Aorta (tissue), 5 donors: ENCODE data around the gene PCGF6. TPM values are rescaled to one million over a fixed set of nuclear protein-coding genes. Genes with fewer than 3 reads are reported as not detected.
"Not testable (repeated sequence)": the region's sequence is repeated elsewhere in the genome, so short reads cannot be mapped to it uniquely, and the experiment has no call there.

Experiments used
- ATAC-seq: fragments of 200-7000 bp; cut with Tn5 transposase; one replicate; pipeline ENCODE4 v1.9.1; 2022; ENCODE audit warnings: moderate library complexity; ENCODE audit not compliant: low FRiP score
- DNase-seq, 2 donors: peaks; one replicate each; pipeline ENCODE4 v3.0.0-alpha.2; 2020
- H3K27ac ChIP-seq, 2 donors: one replicate each; pipeline ENCODE4 v1.5.1; 2013; ENCODE audit warnings: low read length in 2 of 2, mild to moderate bottlenecking in 2 of 2, moderate library complexity in 2 of 2, control low read depth in 1 of 2, inconsistent platforms in 1 of 2, low read depth in 1 of 2
- H3K27me3 ChIP-seq, 2 donors: one replicate each; pipeline ENCODE4 v1.6.1; 2013; ENCODE audit warnings: control low read depth in 1 of 2, low read length in 1 of 2, mild to moderate bottlenecking in 1 of 2, moderate library complexity in 1 of 2; ENCODE audit not compliant: insufficient read depth in 2 of 2, control insufficient read depth in 1 of 2
- H3K36me3 ChIP-seq, 2 donors: one replicate each; pipeline ENCODE4 v1.6.1; 2013; ENCODE audit warnings: control low read depth in 1 of 2, low read length in 1 of 2, mild to moderate bottlenecking in 1 of 2; ENCODE audit not compliant: insufficient read depth in 2 of 2, control insufficient read depth in 1 of 2
- H3K4me1 ChIP-seq, 2 donors: one replicate each; pipeline ENCODE4 v1.6.1; 2013; ENCODE audit warnings: low read length in 2 of 2, control low read depth in 1 of 2, mild to moderate bottlenecking in 1 of 2, moderate library complexity in 1 of 2; ENCODE audit not compliant: insufficient read depth in 2 of 2, control insufficient read depth in 1 of 2
- H3K4me3 ChIP-seq, 2 donors: one replicate each; pipeline ENCODE4 v1.5.1; 2013; ENCODE audit warnings: low read length in 2 of 2, control low read depth in 1 of 2, mild to moderate bottlenecking in 1 of 2
- H3K9me3 ChIP-seq: one replicate; pipeline ENCODE4 v1.6.1; 2013; ENCODE audit warnings: mild to moderate bottlenecking, low read length; ENCODE audit not compliant: control insufficient read depth
- WGBS, 2 donors: extraction: QIAGEN DNeasy Blood & Tissue Kit; methylation state at CpG; one replicate each; pipeline ENCODE4 v1.1.7; 2013; 5-methylcytosine and 5-hydroxymethylcytosine counted together
- intact Hi-C, 2 donors: fragments of 100-400 bp; cut with DNase I; formaldehyde crosslinking; loops; one replicate each; pipeline versions ENCODE4 v1.14.2 to v1.15.0; 2022
- polyA plus RNA-seq, 2 donors: library from polyadenylated mRNA; stranded (reverse); fragments of 200-250 nt; gene quantifications; one replicate each; pipeline ENCODE4 v1.2.3, GENCODE V29; 2013
- total RNA-seq, 2 donors: library from RNA; stranded (reverse); fragmentation: NEBNext Ultra II Directional; extraction: Animal tissue kit (Norgen Biotek cat#: 25700); gene quantifications; one replicate each; pipeline ENCODE4 v1.2.1, GENCODE V29; 2021
- donor health status: healthy with polysubstance abuse.
- donor health status: Bipolar disorder and iron deficiency.
- donor health status: DM: no; HTN: no; CAD: no.
- donor health status: DM: no; HTN: no; CAD: no.
- donor health status: DM: yes; HTN: yes; CAD: no.

PCGF6 gene
- total and polyA plus RNA-seq, 4 donors, result 6.4 to 9.8 (median 8.9) TPM

DNA sequence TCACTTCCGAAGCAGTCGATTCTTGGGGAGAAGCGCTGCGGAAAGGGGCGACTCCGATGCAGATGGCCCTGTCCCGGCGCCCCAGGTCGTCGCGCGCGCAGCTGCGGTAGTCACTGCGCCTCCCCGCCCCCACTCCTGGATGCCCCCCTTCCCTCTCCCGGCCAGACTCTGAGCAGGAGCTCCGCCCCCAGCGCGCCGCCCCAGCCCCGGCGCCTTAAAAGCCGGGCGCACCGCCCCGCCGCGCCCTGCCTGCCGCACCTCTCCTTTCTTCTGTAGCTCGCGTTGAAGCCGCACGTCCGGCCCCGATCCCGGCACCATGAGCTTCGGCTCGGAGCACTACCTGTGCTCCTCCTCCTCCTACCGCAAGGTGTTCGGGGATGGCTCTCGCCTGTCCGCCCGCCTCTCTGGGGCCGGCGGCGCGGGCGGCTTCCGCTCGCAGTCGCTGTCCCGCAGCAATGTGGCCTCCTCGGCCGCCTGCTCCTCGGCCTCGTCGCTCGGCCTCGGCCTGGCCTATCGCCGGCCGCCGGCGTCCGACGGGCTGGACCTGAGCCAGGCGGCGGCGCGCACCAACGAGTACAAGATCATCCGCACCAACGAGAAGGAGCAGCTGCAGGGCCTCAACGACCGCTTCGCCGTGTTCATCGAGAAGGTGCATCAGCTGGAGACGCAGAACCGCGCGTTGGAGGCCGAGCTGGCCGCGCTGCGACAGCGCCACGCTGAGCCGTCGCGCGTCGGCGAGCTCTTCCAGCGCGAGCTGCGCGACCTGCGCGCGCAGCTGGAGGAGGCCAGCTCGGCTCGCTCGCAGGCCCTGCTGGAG, 73.8 kb downstream of the PCGF6 start, which contains the start of gene INA:
INA (plus strand) TSS at position 243 of the 817 bp plus-strand sequence; CDS start at position 317, 74 bp downstream.
- Histone ChIP-seq H3K9me3 (no peaks in the 10 kb centered on the region), H3K4me1 (peaks cover 0 to 7% of the 10 kb centered on the region in 2 donors), H3K36me3 (no peaks in the 10 kb centered on the region), H3K4me3 (no peak within 1 kb of the TSS), H3K27me3 (no peaks in the 10 kb centered on the region), H3K27ac (no peak within 1 kb of the TSS)
- WGBS, 2 donors, result 1% methylated on average over 73 to 105 of the region's 105 CpGs
- intact Hi-C loops, result no loop called here
- DNase-seq (peak in 1 of 2 donors; percentile 74), ATAC-seq (no peak)

DNA sequence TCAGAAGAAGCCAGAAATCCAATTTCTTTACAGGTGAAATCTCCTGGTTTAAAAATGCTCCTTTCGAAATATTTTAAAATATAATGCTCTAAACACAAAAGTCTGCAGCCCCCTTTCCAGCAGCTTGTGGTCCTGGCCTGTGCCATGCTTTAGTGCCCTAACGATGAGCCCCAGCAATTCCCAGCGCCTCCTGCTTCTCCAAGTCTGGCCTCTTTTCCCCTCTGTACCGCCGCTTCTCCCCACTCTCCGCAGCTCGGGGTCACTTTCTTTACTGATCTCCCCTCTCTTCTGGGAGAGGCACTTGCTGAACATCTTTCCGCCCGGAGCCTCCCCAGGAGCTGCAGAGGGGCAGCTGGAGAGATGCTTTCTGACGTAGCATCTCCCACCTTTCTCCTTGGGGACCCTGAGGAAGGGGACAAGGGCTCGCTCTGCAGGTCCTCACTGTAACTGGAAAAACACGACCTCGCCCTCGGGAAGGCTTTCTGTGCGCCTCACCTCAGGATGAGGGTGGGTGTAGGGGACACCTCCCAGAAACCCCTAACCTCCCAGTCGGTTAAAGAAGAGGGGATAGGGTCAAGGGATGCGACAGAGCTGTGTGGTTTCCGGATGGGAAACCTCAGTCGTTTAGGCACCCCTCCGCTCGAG, 74.6 kb downstream of the PCGF6 start:
- no peak for ATAC-seq
- Histone ChIP-seq H3K9me3 (no peaks in the 10 kb centered on the region), H3K27me3 (no peaks in the 10 kb centered on the region), H3K4me1 (peaks cover 0 to 7% of the 10 kb centered on the region in 2 donors), H3K27ac (no peak overlapping the region), H3K36me3 (no peaks in the 10 kb centered on the region), H3K4me3 (no peak overlapping the region)
- intact Hi-C loops, result no loop called here
- no peak for DNase-seq
- WGBS, 2 donors, result 39 to 42% methylated on average over 21 of the region's 21 CpGs

DNA sequence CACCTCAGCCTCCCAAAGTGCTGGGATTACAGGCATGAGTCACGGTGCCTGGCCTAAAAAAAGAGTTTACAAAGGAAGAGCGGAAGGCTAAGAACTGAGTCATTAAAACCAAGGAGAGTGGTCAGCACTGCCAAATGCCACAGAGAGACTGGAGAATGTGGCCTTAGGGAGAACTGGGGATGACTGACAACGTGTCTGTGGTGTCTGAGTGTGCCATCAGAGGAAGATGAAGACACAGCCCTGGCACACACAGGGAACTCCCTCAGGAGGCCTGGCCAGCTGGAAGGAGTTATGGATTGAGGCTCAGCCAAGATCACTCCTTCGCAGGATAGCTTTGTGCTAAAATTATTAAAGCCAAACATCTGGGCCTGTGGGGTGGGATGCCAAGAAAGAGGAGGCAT, 77.9 kb downstream of the PCGF6 start:
- H3K9me3 ChIP-seq, result no peaks in the 10 kb centered on the region
- no peak overlapping the region for H3K4me3 ChIP-seq
- 4 to 8% methylated on average over 4 of the region's 4 CpGs for WGBS, 2 donors
- intact Hi-C loops, result no loop called here
- peaks cover 0 to 7% of the 10 kb centered on the region in 2 donors for H3K4me1 ChIP-seq
- DNase-seq, result peak; percentile 68 to 78
- H3K27me3 ChIP-seq, result no peaks in the 10 kb centered on the region
- no peaks in the 10 kb centered on the region for H3K36me3 ChIP-seq
- peak; percentile 79 for ATAC-seq
- H3K27ac ChIP-seq, result no peak overlapping the region

DNA sequence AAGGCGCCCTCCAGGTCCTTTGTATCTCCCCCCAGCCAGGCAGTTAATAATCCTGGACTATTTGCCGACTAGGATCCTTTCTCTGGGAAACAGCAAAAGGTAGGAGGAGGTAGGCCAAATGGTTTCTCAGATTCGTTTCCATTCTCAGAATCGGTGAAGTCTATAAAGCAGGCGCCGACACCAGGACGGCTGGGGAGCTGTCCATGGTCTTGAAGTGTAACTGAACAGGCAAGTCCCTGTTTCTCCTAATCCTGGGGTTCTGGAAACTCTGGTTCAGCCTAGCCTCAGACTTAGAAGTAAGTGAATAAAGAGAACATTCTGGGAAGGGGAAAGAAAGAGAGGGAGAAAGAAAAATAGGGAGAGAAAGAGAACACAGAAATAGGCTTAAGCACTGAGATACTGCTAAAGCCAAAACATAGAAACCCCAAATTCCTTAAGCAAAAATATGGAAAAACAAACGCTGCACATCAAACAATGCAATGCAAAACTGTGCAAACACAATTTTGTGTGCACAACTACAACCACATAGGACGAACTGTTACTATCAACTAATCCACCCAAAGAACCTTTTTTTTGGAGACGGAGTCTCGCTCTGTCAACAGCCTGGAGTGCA, 85.1 kb downstream of the PCGF6 start:
- no peaks in the 10 kb centered on the region for H3K36me3 ChIP-seq
- H3K9me3 ChIP-seq, result no peaks in the 10 kb centered on the region
- H3K27me3 ChIP-seq, result no peaks in the 10 kb centered on the region
- no peak overlapping the region for H3K27ac ChIP-seq
- 30 to 31% methylated on average over 11 of the region's 11 CpGs for WGBS, 2 donors
- ATAC-seq (no peak), DNase-seq (peak; percentile 71 to 82)
- no peak overlapping the region for H3K4me3 ChIP-seq
- H3K4me1 ChIP-seq, result no peaks in the 10 kb centered on the region
- intact Hi-C loops, result no loop called here

DNA sequence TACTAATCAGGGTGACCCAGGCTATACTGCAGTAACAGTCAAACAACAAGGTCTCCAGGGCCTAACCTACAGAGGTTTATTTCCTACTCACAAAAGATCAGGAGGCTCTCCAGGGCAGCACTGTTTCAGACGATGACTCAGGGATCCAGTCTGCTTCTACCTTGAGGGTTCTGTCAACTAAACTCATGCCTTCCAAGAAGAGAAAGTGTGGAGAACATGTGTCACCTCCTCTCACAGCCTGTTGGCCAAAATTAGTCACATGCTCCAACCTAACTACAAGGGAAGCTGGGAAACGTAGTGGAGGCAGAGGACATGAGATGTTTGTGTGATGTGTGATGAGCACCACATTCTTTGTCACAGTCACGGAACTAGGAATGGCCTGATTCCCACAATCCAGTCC, 88.7 kb downstream of the PCGF6 start:
- Histone ChIP-seq H3K27ac (no peak overlapping the region), H3K36me3 (no peaks in the 10 kb centered on the region), H3K4me1 (no peaks in the 10 kb centered on the region), H3K27me3 (no peaks in the 10 kb centered on the region), H3K9me3 (no peaks in the 10 kb centered on the region), H3K4me3 (no peak overlapping the region)
- DNase-seq, result no peak
- 75 to 77% methylated on average over 3 of the region's 3 CpGs for WGBS, 2 donors
- intact Hi-C loops, result no loop called here
- no peak for ATAC-seq

DNA sequence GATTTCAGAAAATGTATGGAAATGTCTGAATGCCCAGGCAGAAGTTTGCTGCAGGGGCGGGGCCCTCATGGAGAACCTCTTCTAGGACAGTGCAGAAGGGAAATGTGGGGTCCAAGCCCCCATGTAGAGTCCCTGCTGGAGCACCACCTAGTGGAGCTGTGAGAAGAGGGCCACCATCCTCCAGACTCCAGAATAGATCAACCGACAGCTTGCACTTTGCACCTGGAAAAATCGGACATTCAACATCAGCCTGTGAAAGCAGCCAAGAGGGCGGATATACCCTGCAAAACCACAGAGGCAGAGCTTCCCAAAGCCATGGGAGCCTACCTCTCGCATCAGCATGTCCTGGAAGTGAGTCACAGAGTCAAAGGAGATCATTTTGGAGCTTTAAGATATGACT, 91.0 kb downstream of the PCGF6 start:
- DNase-seq (no peak), ATAC-seq (no peak)
- Histone ChIP-seq H3K4me3 (no peak overlapping the region), H3K27ac (no peak overlapping the region), H3K27me3 (no peaks in the 10 kb centered on the region), H3K4me1 (no peaks in the 10 kb centered on the region), H3K36me3 (no peaks in the 10 kb centered on the region), H3K9me3 (no peaks in the 10 kb centered on the region)
- intact Hi-C loops, result no loop called here
- WGBS, 2 donors, result 90 to 92% methylated on average over 5 of the region's 5 CpGs

DNA sequence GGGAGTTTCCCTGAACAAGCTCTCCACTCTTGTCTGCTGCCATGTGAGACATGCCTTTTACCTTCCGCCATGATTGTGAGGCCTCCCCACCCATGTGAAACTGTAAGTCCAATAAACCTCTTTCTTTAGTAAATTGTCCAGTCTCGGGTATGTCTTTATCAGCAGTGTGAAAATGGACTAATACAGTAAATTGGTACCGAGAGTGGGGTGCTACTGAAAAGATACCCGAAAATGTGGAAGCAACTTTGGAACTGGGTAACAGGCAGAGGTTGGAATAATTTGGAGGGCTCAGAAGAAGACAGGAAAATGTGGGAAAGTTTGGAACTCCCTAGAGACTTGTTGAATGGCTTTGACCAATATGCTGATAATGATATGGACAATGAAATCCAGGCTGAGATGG, 92.0 kb downstream of the PCGF6 start:
- H3K9me3 ChIP-seq, H3K4me3 ChIP-seq, intact Hi-C loops, H3K27me3 ChIP-seq, H3K27ac ChIP-seq, H3K36me3 ChIP-seq, ATAC-seq, H3K4me1 ChIP-seq, DNase-seq: not testable (repeated sequence)
- 89 to 92% methylated on average over 4 of the region's 4 CpGs for WGBS, 2 donors

DNA sequence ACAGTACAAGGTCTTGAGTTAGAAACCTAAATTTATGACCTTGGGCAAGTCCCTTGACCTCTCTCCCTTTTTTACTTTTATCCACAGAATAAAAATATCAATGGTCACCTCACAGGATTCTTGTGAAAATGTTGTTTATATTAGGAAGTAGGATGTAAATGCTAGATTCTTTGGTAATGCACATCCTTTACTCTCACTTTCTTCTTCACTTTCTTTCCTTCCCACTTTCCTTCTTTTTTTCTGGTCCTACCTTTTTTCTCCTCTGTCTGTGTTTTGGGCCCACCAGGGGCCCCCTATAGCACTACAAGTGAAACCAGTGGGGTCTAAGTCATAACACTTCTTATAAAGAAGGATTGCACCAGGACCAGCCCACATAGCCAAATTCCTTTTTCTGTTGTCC, 93.1 kb downstream of the PCGF6 start:
- H3K4me1 ChIP-seq, result no peaks in the 10 kb centered on the region
- no peaks in the 10 kb centered on the region for H3K27me3 ChIP-seq
- DNase-seq, result no peak
- no peak overlapping the region for H3K27ac ChIP-seq
- no peaks in the 10 kb centered on the region for H3K9me3 ChIP-seq
- H3K36me3 ChIP-seq, result no peaks in the 10 kb centered on the region
- intact Hi-C loops, result no loop called here
- no peak overlapping the region for H3K4me3 ChIP-seq
- ATAC-seq, result no peak
